ENCODE results near the gene POP4.

GRCh38 chr19:29635963-29636362 lies 29.9 kb downstream of the POP4 start:
- TF ChIP-seq CTCF (IDR thresholded peaks at IDR 0.05) (no peak), POLR2A (IDR thresholded peaks at IDR 0.05) (no peak)

All from thyroid gland (tissue), 4 donors.